GM12878 (cell line): ENCODE measurements around the gene ZNF679. TPM values are rescaled to one million over a fixed set of nuclear protein-coding genes. Genes with fewer than 3 reads are reported as not detected.

Source experiments
- ATAC-seq: fragments of 200-7000 bp; cut with Tn5 transposase; 3 replicates; pipeline ENCODE4 v1.9.1; 2020; ENCODE audit warnings: mild to moderate bottlenecking, moderate library complexity
- BruUV-seq: library from RNA; stranded (reverse); fragments of 400-500 nt; replicated peaks from 2 replicates; lab custom pipeline; 2021; lab: Mats Ljungman, UMichigan
- CTCF ChIA-PET: fragments of 300-600 bp; sonication (Branson Sonifier 250); formaldehyde crosslinking; extraction: SDS; loops from one replicate; lab custom pipeline; 2021; ENCODE audit warnings: inconsistent platforms; lab: Yijun Ruan, JAX
- POLR2A ChIA-PET: fragments of 350-600 bp; formaldehyde crosslinking; extraction: SDS; loops from one replicate; lab custom pipeline; 2021; ENCODE audit warnings: inconsistent platforms; lab: Charles Lee
- RAD21 ChIA-PET: fragments of 300-600 bp; sonication (Branson Sonifier 250); formaldehyde crosslinking; loops from one replicate; lab custom pipeline; 2023; ENCODE audit warnings: antibody characterized with exemption; ENCODE audit not compliant: unreplicated experiment; lab: Charles Lee
- SMC1A ChIA-PET: fragments of 300-600 bp; sonication (Branson Sonifier 250); formaldehyde crosslinking; loops from one replicate; lab custom pipeline; 2023; ENCODE audit not compliant: unreplicated experiment, uncharacterized antibody; lab: Charles Lee
- DNase-seq: peaks from one replicate; pipeline ENCODE4 v3.0.0-alpha.2; 2011; ENCODE audit warnings: low read depth, low spot score
- FAIRE-seq: peaks from 3 replicates; lab custom pipeline; 2011; peaks lifted over from hg19 to GRCh38; lab: Jason Lieb, UNC
- H2AFZ ChIP-seq: 2 replicates; pipeline ENCODE4 v1.6.0; 2011; ENCODE audit warnings: low read depth, low read length, control low read depth; ENCODE audit not compliant: control insufficient read depth
- H3K27ac ChIP-seq: 2 replicates; pipeline ENCODE4 v1.5.1; 2011; ENCODE audit warnings: control low read depth; ENCODE audit not compliant: control insufficient read depth, insufficient read depth
- H3K27me3 ChIP-seq, 2 experiments: replicated peaks in 1 of 2; 2 replicates each; pipeline versions ENCODE4 v1.6.0 to v1.6.1; 2011; ENCODE audit warnings: low read length in 1 of 2; ENCODE audit not compliant: control insufficient read depth in 2 of 2, insufficient read depth in 2 of 2
- H3K36me3 ChIP-seq, 2 experiments: 2 replicates each; pipeline ENCODE4 v1.5.1; 2011; ENCODE audit warnings: low read length in 1 of 2; ENCODE audit not compliant: control insufficient read depth in 2 of 2, insufficient read depth in 2 of 2
- H3K4me1 ChIP-seq: 2 replicates; pipeline ENCODE4 v1.6.1; 2011; ENCODE audit warnings: mild to moderate bottlenecking, low read length, moderate library complexity, mixed read lengths; ENCODE audit not compliant: control insufficient read depth, insufficient read depth
- H3K4me2 ChIP-seq: 2 replicates; pipeline ENCODE4 v1.6.0; 2011; ENCODE audit warnings: control low read depth; ENCODE audit not compliant: control insufficient read depth, insufficient read depth
- H3K4me3 ChIP-seq: fragments of 200-600 bp; sonication (generic); 2 replicates; pipeline ENCODE4 v1.5.1; 2016
- H3K79me2 ChIP-seq: 2 replicates; pipeline ENCODE4 v1.6.0; 2011; ENCODE audit warnings: low read length; ENCODE audit not compliant: control insufficient read depth, insufficient read depth
- H3K9ac ChIP-seq: 2 replicates; pipeline ENCODE4 v1.8.0; 2011; ENCODE audit warnings: low read length, control low read depth, mixed read lengths; ENCODE audit not compliant: control insufficient read depth, insufficient read depth
- H3K9me3 ChIP-seq: replicated peaks from 3 replicates; pipeline ENCODE4 v1.5.1; 2011; ENCODE audit warnings: mild to moderate bottlenecking, low read length; ENCODE audit not compliant: control insufficient read depth, insufficient read depth
- H4K20me1 ChIP-seq: 2 replicates; pipeline ENCODE4 v1.6.0; 2011; ENCODE audit not compliant: control insufficient read depth, insufficient read depth
- BACH1 ChIP-seq: fragments of 450-650 bp; IDR thresholded peaks from 2 replicates; pipeline ENCODE4 v1.6.1; 2017; ENCODE audit warnings: mild to moderate bottlenecking, borderline replicate concordance
- CREB1 ChIP-seq: IDR thresholded peaks from 2 replicates; pipeline ENCODE4 v1.6.1; 2012; ENCODE audit warnings: low read depth, mild to moderate bottlenecking, inconsistent platforms
- ZNF274 ChIP-seq: IDR thresholded peaks from one replicate; pipeline ENCODE4 v1.8.0; 2011; ENCODE audit not compliant: insufficient read length, insufficient read depth
- WGBS: methylation state at CpG from one replicate; pipeline ENCODE4 v1.1.6; 2016; ENCODE audit warnings: low lambda C conversion rate; ENCODE audit not compliant: insufficient replicate concordance, insufficient coverage; ENCODE audit errors: missing lambda C conversion rate; 5-methylcytosine and 5-hydroxymethylcytosine counted together
- in situ Hi-C: fragments of 300-500 bp; cut with MboI; formaldehyde crosslinking; loops from 9 replicates; pipeline ENCODE4 v1.14.3; 2018; ENCODE audit warnings: mixed read lengths
- intact Hi-C: fragments of 100-400 bp; cut with micrococcal nuclease; formaldehyde crosslinking; loops from one replicate; pipeline ENCODE4 v1.14.2; 2022; ENCODE audit not compliant: unreplicated experiment
- polyA plus RNA-seq, 11 experiments: library from polyadenylated mRNA; depleted of rRNA in 4 of 11; unstranded in 6 of 11; stranded (reverse) in 5 of 11; fragments of >200 nt; fragmentation: Nextera tagmentation in 4 of 11; fragmentation: Illumina TruSeq in 1 of 11; extraction: Ambion mirVana in 4 of 11; extraction: Trizol in 1 of 11; gene quantifications; 1 replicate in 1 of 11; 2 replicates in 10 of 11; pipeline versions ENCODE4 v1.2.1 to v1.2.3, GENCODE V29; 2011 to 2016; ENCODE audit warnings: inconsistent platforms in 2 of 11, missing spikeins in 2 of 11, low read depth in 1 of 11
- total RNA-seq, 4 experiments: library from RNA; depleted of rRNA in 3 of 4; stranded (reverse); fragments of >200 nt in 3 of 4; fragmentation: Illumina TruSeq in 1 of 4; extraction: Trizol in 1 of 4; gene quantifications; 2 replicates each; pipeline versions ENCODE4 v1.2.1 to v1.2.3, GENCODE V29; 2013 to 2021
- TF ChIP-seq, protein P1 (sequence below): fragments of 450-650 bp; IDR thresholded peaks from 2 replicates; pipeline ENCODE4 v1.6.1; 2018; ENCODE audit warnings: borderline replicate concordance, mild to moderate bottlenecking; ENCODE audit not compliant: partially characterized antibody
- TF ChIP-seq, protein P2 (sequence below): IDR thresholded peaks from 2 replicates; pipeline ENCODE4 v1.6.1; 2012; ENCODE audit warnings: improper control_type of control experiment, low read depth, low read length; ENCODE audit not compliant: insufficient replicate concordance

ZNF679 gene
- total and polyA plus RNA-seq, 10 of the 15 experiments (the other 5 are each of a cell fraction or from before 2014, with no cell fraction given), result not detected

DNA sequence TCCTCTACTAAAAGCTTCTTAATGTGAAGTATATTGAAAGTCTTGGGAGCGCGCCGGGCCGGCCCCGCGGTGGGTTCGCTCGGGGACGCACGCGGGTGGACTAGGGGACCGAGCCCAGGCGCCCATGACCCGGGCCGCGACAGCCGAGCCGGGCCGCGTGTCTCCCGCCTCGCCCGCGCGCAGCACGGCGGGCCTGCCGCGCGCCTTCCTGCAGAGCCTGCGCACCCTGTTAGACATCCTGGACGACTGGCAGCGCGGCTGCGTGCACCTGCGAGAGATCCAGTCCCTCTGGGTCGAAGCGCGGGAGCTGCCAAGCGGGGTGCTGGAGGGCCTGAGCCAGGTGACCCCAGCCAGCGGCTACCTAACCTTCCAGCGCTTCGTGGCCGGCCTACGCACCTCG lies 46.7 kb upstream of the ZNF679 start:
- Histone ChIP-seq H2AFZ (no peak overlapping the region), H3K4me1 (no peaks in the 10 kb centered on the region), H3K27ac (no peak overlapping the region), H4K20me1 (no peaks in the 10 kb centered on the region), H3K27me3 (no peaks in the 10 kb centered on the region), H3K79me2 (no peaks in the 10 kb centered on the region), H3K4me3 (no peak overlapping the region), H3K36me3 (no peaks in the 10 kb centered on the region), H3K4me2 (no peak overlapping the region), H3K9ac (no peak overlapping the region), H3K9me3 (no peaks in the 10 kb centered on the region; the same call in 2 of the 3 replicates)
- intact Hi-C loops, result no loop called here
- TF ChIP-seq, protein P1, sequence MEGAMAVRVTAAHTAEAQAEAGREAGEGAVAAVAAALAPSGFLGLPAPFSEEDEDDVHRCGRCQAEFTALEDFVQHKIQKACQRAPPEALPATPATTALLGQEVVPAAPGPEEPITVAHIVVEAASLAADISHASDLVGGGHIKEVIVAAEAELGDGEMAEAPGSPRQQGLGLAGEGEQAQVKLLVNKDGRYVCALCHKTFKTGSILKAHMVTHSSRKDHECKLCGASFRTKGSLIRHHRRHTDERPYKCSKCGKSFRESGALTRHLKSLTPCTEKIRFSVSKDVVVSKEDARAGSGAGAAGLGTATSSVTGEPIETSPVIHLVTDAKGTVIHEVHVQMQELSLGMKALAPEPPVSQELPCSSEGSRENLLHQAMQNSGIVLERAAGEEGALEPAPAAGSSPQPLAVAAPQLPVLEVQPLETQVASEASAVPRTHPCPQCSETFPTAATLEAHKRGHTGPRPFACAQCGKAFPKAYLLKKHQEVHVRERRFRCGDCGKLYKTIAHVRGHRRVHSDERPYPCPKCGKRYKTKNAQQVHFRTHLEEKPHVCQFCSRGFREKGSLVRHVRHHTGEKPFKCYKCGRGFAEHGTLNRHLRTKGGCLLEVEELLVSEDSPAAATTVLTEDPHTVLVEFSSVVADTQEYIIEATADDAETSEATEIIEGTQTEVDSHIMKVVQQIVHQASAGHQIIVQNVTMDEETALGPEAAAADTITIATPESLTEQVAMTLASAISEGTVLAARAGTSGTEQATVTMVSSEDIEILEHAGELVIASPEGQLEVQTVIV, result no peak
- TF ChIP-seq, protein P2, sequence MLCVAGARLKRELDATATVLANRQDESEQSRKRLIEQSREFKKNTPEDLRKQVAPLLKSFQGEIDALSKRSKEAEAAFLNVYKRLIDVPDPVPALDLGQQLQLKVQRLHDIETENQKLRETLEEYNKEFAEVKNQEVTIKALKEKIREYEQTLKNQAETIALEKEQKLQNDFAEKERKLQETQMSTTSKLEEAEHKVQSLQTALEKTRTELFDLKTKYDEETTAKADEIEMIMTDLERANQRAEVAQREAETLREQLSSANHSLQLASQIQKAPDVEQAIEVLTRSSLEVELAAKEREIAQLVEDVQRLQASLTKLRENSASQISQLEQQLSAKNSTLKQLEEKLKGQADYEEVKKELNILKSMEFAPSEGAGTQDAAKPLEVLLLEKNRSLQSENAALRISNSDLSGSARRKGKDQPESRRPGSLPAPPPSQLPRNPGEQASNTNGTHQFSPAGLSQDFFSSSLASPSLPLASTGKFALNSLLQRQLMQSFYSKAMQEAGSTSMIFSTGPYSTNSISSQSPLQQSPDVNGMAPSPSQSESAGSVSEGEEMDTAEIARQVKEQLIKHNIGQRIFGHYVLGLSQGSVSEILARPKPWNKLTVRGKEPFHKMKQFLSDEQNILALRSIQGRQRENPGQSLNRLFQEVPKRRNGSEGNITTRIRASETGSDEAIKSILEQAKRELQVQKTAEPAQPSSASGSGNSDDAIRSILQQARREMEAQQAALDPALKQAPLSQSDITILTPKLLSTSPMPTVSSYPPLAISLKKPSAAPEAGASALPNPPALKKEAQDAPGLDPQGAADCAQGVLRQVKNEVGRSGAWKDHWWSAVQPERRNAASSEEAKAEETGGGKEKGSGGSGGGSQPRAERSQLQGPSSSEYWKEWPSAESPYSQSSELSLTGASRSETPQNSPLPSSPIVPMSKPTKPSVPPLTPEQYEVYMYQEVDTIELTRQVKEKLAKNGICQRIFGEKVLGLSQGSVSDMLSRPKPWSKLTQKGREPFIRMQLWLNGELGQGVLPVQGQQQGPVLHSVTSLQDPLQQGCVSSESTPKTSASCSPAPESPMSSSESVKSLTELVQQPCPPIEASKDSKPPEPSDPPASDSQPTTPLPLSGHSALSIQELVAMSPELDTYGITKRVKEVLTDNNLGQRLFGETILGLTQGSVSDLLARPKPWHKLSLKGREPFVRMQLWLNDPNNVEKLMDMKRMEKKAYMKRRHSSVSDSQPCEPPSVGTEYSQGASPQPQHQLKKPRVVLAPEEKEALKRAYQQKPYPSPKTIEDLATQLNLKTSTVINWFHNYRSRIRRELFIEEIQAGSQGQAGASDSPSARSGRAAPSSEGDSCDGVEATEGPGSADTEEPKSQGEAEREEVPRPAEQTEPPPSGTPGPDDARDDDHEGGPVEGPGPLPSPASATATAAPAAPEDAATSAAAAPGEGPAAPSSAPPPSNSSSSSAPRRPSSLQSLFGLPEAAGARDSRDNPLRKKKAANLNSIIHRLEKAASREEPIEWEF, result no peak
- TF ChIP-seq CREB1 (no peak), ZNF274 (no peak), BACH1 (no peak)
- WGBS, result 91% methylated on average over 32 of the region's 46 CpGs
- CTCF ChIA-PET, result no interaction called here
- FAIRE-seq (no peak), DNase-seq (no peak), ATAC-seq (no peak)
- SMC1A ChIA-PET, result no interaction called here
- BruUV-seq, result no TSS peak
- RAD21 ChIA-PET, result no interaction called here
- POLR2A ChIA-PET, result no interaction called here
- in situ Hi-C loops, result no loop called here
